Left kidney (tissue), 2 donors: ENCODE results near the gene PTPRO. TPM values are rescaled to one million over a fixed set of nuclear protein-coding genes. Genes with fewer than 3 reads are reported as not detected.

Experiments
- DNase-seq: peaks from one replicate; pipeline ENCODE4 v3.0.0-alpha.2; 2013
- polyA plus RNA-seq: library from polyadenylated mRNA; unstranded; fragments of 120-200 nt; gene quantifications from one replicate; pipeline ENCODE4 v1.2.1, GENCODE V29; 2013; ENCODE audit not compliant: insufficient read length

The PTPRO gene
- polyA plus RNA-seq, 1 donor, result 257 TPM

GRCh38 chr12:15443611-15444010 is 121.3 kb downstream of the PTPRO start:
- DNase-seq, result no peak

GRCh38 chr12:15444523-15444922 is 122.2 kb downstream of the PTPRO start:
- no peak for DNase-seq

- DNase-seq, result no peak
Measured at GRCh38 chr12:15446807-15447206, 124.5 kb downstream of the PTPRO start.

GRCh38 chr12:15453613-15454012 is 131.3 kb downstream of the PTPRO start:
- no peak for DNase-seq

GRCh38 chr12:15458008-15458407 is 135.7 kb downstream of the PTPRO start:
- DNase-seq, result no peak

GRCh38 chr12:15468911-15469310 is 146.6 kb downstream of the PTPRO start:
- no peak for DNase-seq

- DNase-seq, result no peak
Measured at GRCh38 chr12:15469356-15469755, 147.0 kb downstream of the PTPRO start.

- no peak for DNase-seq
Measured at GRCh38 chr12:15472036-15472435, 149.7 kb downstream of the PTPRO start.

- DNase-seq, result no peak
Measured at GRCh38 chr12:15474766-15475165, 152.5 kb downstream of the PTPRO start.

- DNase-seq, result no peak
Measured at GRCh38 chr12:15477761-15478160, 155.5 kb downstream of the PTPRO start.

GRCh38 chr12:15481846-15482245 is 159.5 kb downstream of the PTPRO start:
- DNase-seq, result no peak

- DNase-seq, result no peak
Measured at GRCh38 chr12:15485466-15485865, 163.2 kb downstream of the PTPRO start.

GRCh38 chr12:15486859-15487258 is 164.6 kb downstream of the PTPRO start:
- DNase-seq, result no peak

- no peak for DNase-seq
Measured at GRCh38 chr12:15488481-15488880, 166.2 kb downstream of the PTPRO start.

- no peak for DNase-seq
Measured at GRCh38 chr12:15494329-15495046, 172.2 kb downstream of the PTPRO start.

- DNase-seq, result no peak
Measured at GRCh38 chr12:15495746-15496145, 173.4 kb downstream of the PTPRO start.

- no peak for DNase-seq
Measured at GRCh38 chr12:15496738-15497137, 174.4 kb downstream of the PTPRO start.

- no peak for DNase-seq
Measured at GRCh38 chr12:15497671-15498292, 175.5 kb downstream of the PTPRO start.

GRCh38 chr12:15502211-15502610 is 179.9 kb downstream of the PTPRO start:
- DNase-seq, result no peak

- DNase-seq, result no peak
Measured at GRCh38 chr12:15505616-15506015, 183.3 kb downstream of the PTPRO start.

- no peak for DNase-seq
Measured at GRCh38 chr12:15515010-15515409, 192.7 kb downstream of the PTPRO start.

- DNase-seq, result no peak
Measured at GRCh38 chr12:15520083-15520482, 197.8 kb downstream of the PTPRO start.

GRCh38 chr12:15520844-15521243 is 198.5 kb downstream of the PTPRO start:
- DNase-seq, result no peak

- DNase-seq, result peak; percentile 57
Measured at GRCh38 chr12:15522574-15523187, 200.4 kb downstream of the PTPRO start.
